Epithelial cell of prostate (primary cell): Measurements from ENCODE around the gene DOLPP1.
"Not testable (repeated sequence)": the region's sequence is repeated elsewhere in the genome, so short reads cannot be mapped to it uniquely, and the experiment has no call there.

Source experiments
- DNase-seq: peaks from one replicate; pipeline ENCODE4 v3.0.0-alpha.2; 2011; ENCODE audit warnings: low read depth, low spot score
- H3K27ac ChIP-seq: fragments of 450-650 bp; 2 replicates; pipeline ENCODE4 v1.5.1; 2017; ENCODE audit warnings: mild to moderate bottlenecking

DOLPP1 gene

DNA sequence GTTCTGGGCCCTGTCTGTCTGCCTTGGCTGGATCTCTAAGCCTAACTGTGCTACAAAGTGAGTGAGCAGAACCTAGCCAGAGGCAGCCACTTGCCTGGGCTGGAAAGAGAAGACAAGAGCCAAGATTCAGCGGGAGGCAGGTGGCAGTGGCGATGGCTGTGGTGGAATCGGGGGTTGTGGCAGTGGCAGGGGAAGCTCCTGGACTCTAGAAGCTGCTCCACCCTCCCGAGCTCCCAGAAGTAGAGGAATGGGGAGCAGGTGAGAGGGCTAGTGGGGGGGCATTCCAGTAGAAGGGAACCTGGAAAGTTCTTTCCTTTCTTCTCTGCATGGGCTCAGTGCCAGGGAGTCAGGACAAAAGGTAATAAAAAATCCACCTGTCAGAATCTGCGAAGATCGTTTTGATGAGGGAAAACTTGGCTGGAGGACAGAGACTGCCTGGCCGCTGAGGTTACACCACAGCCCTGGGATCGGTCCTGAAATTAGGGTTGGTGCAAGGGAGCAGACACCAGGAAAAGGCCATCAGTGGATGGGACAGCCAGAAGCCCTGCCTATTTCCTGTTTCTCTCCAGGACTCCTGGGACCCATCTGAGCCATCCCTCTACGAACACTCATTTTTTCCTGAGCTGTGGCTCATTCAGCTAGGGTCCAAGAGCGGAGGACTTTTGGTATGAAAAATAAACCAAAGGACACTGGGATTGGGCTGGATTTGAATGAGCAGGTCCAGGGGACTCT lies 28.1 kb downstream of the DOLPP1 start:
- no peak for DNase-seq
- H3K27ac ChIP-seq, result no peak overlapping the region

DNA sequence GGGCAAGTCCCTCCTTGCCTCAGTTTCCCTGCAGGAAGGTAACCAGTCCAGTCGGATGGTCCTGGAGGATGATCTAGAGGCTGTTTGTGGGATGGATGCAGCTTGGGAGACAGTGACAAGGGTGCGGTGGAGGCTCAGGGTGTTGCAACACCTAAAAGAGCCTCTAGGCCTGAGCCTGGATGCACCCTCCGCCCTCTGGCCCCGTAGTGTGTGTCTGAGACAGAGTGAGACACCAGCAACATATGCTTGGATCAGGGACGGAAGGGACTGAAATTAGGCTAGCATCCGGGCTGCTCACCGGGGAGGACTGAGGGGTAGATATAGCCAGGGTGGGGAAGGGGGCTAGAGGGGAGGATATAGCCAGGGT lies 28.6 kb downstream of the DOLPP1 start:
- no peak for DNase-seq
- H3K27ac ChIP-seq, result no peak overlapping the region

DNA sequence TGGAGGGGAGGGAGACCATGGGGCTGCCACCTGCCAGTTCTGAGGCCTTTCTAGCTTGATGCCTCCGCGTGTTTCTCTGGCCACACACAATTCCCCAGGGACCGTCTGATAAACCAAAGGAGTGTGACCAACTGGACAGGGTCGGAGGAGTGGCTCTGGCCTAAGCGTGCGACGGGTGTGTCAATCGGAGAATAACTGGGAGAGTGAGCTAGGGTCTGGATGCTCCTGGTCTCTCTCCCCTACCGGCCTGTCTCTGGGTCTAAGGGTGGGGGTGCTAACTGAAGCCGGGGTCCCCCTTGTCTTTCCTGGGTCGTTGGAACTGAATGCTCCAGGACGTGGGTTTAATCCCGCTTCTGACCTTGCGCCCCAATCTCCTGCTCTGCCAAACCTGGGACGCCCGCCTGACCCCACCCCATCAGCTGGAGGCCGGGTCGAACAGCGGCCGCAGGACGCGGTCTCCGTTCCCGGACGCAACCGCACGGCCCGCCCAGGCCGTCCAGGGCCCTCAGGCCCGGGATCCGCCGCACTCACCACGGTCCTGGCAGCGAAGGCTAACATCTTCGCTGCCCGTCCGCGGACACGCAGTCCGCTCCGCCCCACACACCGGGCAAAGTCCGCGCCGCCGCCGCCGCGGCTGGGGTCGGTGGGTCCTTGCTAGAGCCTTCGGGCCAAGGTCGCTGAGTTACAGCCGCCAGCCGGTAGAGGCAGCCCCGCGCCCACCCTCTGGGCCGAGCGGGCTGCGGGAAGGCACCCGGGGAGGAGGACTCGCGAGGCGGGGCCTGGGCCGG lies 29.2 kb downstream of the DOLPP1 start:
- DNase-seq, result no peak
- peak overlapping the region; percentile 82 for H3K27ac ChIP-seq

DNA sequence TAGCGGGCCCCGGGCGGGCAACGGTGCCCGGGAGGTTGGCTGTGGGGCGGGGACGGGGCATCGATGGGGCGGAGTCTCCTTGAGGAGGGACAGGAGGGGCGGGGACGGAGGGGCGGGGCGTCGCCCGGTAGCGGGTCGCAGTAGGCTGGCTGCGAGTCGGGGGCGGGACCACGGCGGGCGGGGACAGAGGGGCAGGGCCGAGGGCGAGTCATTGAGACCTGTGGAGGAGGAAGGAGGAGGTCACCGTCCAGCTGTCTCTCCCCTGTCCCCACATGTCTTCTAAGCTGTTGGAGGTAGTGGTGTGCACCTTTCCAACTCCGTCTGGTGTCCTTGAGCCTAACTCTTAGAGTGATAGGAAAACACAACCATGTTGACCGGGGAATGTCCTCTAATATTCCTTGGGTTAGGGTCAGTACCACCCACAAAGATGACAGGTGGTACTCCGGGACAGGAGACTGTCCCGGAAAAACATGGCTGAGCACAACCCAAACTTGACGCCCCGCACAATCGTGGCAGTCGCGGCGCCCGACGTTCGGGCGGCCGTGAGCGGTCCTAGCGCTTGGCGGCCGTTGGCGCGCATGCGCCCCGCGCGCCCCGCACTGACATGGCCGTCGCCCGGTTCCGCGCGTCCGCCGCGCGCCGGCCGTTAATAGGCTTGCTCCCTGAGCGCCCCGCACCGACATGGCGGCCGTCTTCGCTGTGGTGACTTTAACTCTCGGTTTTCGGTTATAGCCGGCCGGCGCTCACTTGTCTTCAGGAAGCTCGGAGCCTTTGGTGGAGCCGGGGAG lies 30.0 kb downstream of the DOLPP1 start, which contains the start of the genes CRAT and PTPA:
Gene CRAT, minus strand, starts transcription at position 54 of the 788 bp plus-strand sequence. CDS start 284 bp downstream, outside the sequence.
Gene PTPA, plus strand, starts transcription at position 676 of the 788 bp plus-strand sequence. CDS start 186 bp downstream, outside the sequence.
- peak within 1 kb of the TSS; percentile 82 for H3K27ac ChIP-seq
- DNase-seq, result peak; percentile 68

DNA sequence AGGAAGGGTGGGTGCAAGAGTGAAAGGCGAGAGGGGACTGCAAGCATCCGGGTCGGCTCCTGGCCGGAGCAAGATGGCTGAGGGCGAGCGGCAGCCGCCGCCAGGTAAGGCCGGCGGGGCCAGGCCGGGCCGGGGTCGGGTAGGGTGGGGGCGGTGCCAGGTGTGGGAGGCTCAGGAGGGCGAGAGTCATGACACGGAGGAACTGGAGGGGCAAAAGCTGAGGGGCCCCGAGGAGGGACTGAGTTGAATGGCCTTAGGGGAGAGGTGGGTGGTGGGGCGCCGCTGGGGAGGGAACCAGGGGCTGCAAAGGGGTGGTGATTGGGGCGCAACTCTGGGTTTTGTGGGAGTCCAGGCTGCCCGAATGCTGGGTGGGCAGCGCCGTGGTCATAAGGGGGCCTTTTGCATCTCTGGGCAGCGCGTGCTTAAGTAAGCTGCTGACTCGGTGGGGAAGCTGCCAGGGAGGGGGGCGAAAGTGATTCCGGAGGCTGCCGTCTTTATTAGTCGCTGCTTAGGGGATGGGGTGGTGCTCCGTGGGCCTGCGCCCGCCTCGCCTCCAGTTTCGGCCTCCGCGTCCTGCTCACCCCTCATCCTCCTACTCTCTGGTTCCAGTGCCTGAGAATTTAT lies 30.7 kb downstream of the DOLPP1 start:
- H3K27ac ChIP-seq, result peak overlapping the region; percentile 82
- no peak for DNase-seq

DNA sequence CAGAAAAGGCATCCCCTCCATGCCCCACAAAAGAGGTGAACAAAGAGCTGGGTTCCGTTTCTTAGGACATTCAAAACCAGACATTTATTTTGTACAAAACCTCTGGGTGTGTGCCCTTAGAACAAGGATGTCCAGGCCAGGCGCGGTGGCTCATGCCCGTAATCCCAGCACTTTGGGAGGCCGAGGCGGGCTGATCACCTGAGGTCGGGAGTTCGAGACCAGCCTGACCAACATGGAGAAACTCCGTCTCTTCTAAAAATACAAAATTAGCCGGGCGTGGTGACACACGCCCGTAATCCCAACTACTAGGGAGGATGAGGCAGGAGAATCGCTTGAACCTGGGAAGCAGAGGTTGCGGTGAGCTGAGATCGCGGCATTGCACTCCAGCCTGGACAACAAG lies 31.6 kb downstream of the DOLPP1 start:
- DNase-seq, result not testable (repeated sequence)
- H3K27ac ChIP-seq, result peak overlapping the region; percentile 82

DNA sequence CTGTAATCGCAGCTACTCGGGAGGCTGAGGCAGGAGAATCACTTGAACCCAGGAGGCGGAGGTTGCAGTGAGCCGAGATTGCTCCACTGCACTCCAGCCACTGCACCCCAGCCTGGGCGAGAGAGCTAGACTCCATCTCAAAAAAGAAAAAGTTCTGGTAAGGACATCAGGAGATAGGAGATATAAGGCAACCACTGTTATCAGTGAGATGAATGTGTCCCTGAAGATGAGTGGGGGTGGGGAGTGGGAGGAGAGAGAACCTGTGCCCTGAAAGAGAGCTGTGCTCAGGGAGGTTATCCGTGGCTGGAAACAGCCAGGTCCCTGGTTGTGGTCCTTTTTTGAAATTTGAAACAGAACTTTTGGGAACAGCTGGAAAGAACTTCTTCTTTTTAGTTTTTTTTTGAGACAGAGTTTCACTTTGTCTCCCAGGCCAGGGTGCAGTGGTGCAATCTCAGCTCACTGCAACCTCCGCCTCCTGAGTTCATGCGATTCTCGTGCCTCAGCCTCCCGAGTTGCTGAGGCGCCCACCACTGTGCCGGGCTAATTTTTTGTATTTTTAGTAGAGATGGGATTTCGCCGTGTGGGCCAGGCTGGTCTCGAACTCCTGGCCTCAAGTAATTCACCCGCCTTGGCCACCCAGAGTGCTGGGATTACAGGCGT lies 32.9 kb downstream of the DOLPP1 start:
- no peak for DNase-seq
- no peak overlapping the region for H3K27ac ChIP-seq

DNA sequence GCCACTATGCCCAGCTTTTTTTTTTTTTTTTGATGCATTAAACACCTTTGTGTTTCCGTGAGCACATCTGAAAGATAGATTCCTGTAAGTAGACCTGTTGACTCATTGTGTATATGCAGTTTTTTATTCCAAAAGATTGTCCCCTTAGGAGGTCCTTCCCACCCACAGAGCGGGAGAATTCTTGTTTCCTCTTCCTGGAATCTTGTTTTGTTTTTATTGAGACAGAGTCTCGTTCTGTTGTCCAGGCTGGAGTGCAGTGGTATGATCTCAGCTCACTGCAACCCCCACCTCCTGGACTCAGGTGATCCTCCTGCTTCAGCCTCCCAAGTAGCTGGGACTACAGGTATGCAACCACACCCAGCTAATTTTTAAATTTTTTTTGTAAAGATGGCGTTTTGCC lies 37.9 kb downstream of the DOLPP1 start:
- no peak for DNase-seq
- H3K27ac ChIP-seq, result no peak overlapping the region

DNA sequence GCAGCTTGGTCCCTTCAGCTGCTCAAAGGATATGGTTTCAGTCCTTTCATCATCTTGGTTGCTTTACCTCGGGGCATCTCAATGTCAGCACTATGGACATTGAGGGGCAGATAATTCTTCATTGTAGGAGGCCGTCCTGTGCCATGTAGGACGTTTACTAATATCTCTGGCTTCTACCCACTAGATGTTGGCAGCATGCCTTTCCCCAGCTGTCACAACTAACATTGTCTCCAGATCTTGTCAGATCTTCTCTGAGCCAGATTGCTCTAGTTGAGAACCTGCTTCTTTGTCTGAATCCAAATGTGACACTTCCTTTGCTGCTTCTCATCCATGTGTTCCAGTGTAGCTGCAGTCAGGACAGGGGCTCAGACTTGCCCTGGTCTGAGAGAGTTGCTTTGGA lies 40.6 kb downstream of the DOLPP1 start:
- no peak for DNase-seq
- no peak overlapping the region for H3K27ac ChIP-seq

DNA sequence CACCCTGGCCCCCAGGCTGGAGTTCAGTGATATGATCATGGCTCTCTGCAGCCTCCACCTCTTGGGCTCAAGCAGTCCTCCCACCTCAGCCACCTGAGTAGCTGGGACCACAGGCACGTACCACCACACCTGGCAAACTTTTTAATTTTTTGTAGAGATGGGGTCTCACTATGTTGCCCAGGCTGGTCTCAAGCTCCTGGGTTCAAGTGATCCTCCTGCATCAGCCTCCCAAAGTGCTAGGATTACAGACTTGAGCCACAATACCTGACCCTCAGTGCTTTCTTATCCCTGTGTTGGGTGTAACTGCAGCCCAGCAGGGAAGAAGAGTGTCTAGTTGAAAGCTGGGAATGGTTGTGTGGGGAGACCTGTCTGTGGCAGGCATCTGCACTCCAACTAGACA lies 41.2 kb downstream of the DOLPP1 start:
- no peak overlapping the region for H3K27ac ChIP-seq
- DNase-seq, result no peak

DNA sequence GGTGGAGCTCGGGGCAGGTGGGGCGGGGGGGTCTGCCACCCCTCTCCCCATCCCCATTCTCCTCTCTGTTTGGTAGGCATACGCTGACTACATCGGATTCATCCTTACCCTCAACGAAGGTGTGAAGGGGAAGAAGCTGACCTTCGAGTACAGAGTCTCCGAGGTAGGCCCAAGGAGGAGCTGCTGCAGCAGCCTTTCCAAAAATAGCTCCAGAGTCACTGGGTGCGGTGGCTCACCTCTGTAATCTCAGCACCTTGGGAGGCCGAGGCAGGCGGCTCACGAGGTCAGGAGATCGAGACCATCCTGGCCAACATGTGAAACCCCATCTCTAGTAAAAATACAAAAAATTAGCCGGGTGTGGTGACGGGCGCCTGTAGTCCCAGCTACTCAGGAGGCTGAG lies 42.1 kb downstream of the DOLPP1 start:
- H3K27ac ChIP-seq, DNase-seq: not testable (repeated sequence)

DNA sequence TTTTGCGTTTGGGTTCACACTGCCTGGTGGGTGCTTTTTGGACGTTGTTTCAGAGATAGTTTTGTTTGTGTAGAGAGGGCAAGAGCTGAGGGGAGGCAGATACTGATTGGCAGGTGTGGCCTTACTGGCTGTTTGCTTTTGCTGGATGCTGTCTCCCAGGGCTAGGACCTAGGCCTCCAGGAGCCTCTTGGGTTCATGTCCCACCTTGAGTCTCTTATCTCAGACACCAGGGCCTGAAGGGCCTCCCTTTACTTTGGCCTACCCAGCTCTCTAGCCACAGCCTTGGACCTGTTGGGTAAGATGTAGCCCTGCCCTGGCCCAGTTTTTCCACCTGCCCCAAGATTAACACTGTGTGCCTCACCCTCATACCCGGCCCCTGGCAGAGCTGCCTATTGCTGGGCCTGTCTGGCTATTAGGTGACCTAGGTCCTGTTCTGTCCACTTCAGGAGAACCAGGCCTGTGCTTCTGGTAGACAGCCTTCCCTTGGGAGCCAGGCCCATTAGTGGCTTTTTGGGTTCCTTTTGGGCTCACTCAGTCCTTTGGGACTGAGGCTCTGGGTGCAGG lies 43.7 kb downstream of the DOLPP1 start:
- peak overlapping the region; percentile 82 for H3K27ac ChIP-seq
- DNase-seq, result no peak

DNA sequence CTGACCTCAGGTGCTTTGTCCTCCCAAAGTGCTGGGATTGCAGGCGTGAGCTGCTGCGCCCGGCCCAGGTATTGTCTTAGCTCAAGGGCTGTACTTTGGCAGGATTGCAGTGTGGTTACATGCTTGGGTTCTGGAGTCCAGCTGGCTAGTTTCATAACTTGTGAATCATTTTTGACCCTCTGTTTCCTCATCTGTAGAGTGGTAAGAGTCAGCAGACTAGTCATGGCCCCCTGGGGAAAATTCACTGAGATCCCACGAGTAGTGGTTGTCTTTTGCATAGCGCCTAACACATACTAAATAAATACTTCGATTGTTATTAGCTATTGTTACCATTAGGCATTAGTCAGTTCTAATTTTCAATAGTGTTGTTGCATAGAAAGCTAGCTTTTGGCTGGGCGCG lies 44.6 kb downstream of the DOLPP1 start:
- peak overlapping the region; percentile 82 for H3K27ac ChIP-seq
- no peak for DNase-seq

DNA sequence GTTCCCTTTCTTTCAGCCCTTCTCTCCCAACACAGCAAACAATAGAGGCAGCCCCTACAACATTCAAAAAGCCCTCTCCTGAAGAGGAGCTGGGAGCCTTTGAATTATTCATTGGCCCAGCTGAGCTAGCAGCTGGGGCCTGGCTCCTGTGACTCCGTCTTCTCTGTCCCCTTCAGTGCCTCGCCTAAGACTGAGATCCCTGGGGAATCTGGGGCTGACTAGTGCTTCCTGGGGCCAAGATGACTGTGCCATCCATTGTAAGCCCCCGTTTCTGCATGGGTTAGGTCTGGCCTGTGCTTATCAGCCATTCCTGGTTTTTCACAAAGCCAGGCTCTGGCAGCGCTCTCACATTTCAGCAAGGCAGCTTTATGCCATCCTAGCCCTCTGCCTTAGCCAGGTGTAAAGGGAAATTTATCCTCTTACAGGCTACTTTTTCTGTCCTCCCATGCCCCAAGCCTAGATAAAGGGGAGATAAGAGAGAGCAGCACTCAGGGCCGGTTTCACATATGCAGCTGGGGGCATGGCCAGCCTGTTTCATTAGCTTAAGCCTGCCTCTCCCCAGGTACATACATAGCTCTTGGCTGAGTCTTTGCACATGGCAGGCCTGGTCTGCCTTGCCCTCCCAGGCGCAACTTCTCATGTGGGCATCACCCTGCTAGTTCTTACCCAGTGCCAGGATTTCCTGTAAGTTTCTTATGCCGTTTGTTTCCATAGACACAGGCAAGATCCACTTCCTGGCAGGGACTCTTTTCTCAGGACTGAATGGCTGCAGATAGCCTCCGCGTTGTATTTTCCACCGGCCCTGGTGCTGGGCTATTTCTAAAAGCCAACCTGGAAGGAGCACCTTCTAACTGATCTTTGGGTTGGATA lies 46.1 kb downstream of the DOLPP1 start:
- H3K27ac ChIP-seq, result peak overlapping the region; percentile 82
- no peak for DNase-seq

DNA sequence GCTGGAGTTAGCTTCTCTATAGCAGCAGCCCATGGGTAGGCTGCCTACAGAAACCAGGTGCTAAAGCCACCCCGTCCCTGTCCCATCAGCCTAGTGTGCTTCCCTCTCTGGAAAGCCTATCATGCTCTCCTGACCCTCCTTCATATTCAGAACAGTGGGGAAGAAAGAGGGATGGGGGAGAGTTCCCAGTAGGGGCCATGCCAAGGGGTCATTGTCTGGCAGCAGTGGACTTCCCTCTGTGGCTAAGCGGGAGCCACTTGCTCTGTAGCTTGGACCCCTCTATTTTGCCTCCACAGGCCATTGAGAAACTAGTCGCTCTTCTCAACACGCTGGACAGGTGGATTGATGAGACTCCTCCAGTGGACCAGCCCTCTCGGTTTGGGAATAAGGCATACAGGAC lies 47.8 kb downstream of the DOLPP1 start:
- DNase-seq, result no peak
- H3K27ac ChIP-seq, result no peak overlapping the region

DNA sequence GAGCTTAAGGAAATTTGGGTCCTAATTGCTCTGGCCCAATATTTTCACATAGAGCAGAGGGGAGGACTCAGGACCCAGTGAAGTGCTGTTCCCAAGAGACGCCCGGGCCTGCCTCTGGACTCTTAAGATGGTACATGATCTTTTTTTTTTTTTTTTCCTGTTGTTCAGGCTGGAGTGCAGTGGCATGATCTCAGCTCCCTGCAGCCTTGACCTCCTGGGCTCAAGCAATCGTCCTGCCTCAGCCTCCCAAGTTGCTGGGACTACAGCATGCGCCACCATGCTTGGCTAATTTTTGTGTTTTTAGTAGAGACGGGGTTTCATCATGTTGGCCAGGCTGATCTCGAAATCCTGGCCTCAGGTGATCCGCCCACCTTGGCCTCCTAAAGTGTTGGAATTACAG lies 49.4 kb downstream of the DOLPP1 start:
- H3K27ac ChIP-seq, DNase-seq: not testable (repeated sequence)

DNA sequence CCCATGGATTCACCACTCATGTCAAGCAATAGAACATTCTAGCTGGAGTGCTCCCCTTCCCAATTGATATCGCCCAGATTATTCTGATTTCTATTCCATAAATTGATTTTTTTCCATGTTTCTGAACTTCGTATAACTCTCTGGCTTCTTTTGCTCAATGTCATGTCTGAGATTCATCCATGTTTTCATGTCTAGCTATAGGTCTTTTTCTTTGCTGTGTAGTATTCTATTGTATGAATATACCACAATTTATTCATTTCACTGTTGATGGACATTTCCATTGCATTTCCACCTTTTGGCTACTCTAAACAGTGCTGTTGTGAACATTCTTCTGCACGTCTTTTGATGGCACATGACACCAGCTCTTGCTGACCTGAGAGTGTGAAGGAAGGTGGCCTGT lies 49.9 kb downstream of the DOLPP1 start:
- no peak for DNase-seq
- H3K27ac ChIP-seq, result no peak overlapping the region

DNA sequence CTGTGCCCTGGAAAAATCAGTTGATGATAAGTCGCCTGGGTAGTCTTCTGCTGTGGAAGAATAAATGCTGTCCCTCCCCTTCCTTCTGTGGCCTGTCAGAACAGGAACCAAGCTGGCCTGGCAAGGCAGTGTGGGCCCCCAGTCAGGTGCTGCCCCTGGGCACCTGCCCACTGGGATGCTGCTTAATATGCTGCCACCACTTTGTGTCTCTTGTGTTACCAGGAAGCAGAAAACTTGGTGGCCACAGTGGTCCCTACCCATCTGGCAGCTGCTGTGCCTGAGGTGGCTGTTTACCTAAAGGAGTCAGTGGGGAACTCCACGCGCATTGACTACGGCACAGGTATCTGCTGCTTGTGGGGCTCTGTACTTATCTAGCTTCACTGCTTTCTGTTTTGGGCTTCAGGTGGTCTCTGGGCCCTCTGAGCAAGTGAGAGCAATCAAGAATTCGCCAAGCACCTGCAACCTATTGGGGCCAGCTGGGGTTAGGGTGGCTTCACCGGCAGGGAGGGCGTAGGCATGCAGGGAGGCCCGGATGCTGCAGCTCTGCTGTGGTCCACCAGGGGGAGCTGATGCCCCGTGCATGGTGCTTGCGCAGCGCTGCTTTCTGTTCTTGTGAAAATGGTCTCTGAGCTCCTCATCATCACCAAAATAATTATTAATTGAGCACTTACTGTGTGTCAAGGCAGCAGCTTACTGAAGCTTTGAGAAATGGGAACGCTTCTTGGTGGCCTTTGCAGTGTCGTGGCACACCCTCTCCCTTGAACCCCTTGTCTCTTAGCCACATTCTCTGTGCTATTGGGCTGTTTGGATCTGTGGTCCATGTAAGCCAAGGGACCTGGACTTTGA lies 50.6 kb downstream of the DOLPP1 start:
- no peak for DNase-seq
- H3K27ac ChIP-seq, result no peak overlapping the region
